ENCODE data around the gene IGFBP7.
"Not testable (repeated sequence)": the region's sequence is repeated elsewhere in the genome, so short reads cannot be mapped to it uniquely, and the experiment has no call there.

IGFBP7 gene

DNA sequence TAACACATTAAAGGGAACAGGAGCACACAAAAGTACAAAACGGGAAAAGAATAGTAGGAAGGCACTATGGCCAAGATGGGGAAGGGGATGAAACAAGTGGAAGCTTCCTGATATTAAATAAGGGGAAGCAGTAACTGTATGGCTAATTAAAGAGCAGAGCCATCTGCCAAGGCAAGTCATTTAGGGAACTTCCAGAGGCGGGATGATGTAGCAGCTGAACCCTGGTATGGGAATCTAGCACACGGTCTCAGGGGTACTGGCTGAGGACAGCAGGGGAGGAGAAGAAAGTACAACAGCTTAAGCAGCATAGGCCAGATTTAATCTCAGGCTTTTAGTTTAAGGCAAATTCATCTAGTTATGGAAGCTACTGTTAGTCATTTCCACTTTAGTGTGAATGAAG, 59.1 kb downstream of the IGFBP7 start:
- Histone ChIP-seq H3K4ac (ENCODE audit: low read length) (no peak overlapping the region), H3K23ac (ENCODE audit: low read depth, low read length, poor library complexity) (no peak overlapping the region), H2BK120ac (ENCODE audit: low read depth, low read length) (no peak overlapping the region), H2BK5ac (ENCODE audit: low read length) (no peak overlapping the region), H3K14ac (ENCODE audit: low read length) (no peak overlapping the region), H3K27ac (replicated peaks; ENCODE audit: low read length) (no peak overlapping the region), H4K8ac (ENCODE audit: low read depth, low read length) (no peak overlapping the region), H4K91ac (ENCODE audit: low read depth, low read length, poor library complexity) (no peak overlapping the region), H3K4me3 (ENCODE audit: low read length in 2 of 2) (no peak overlapping the region), H3K4me1 (ENCODE audit: control insufficient read depth in 2 of 2, insufficient read depth in 1 of 2, low read depth in 1 of 2, low read length in 2 of 2) (peaks cover 0 to 2% of the 10 kb centered on the region in 2 donors), H3K4me2 (ENCODE audit: insufficient read depth, low read length, poor library complexity, severe bottlenecking) (no peak overlapping the region), H3K27me3 (ENCODE audit: control insufficient read depth in 3 of 3, insufficient read depth in 3 of 3, low read depth in 1 of 3, low read length in 3 of 3) (peaks cover 0 to 8% (median 0%) of the 10 kb centered on the region in 3 experiments), H2BK12ac (ENCODE audit: low read length) (no peak overlapping the region), H2AFZ (ENCODE audit: low read length) (no peak overlapping the region), H3K9me3 (replicated peaks in 1 of 2; ENCODE audit: control insufficient read depth in 2 of 2, insufficient read depth in 1 of 2, low read depth in 1 of 2, low read length in 2 of 2) (peaks cover 0 to 4% of the 10 kb centered on the region in 2 donors), H3K79me1 (ENCODE audit: low read depth, low read length) (no peaks in the 10 kb centered on the region), H2BK15ac (ENCODE audit: low read length) (no peak overlapping the region), H3K18ac (ENCODE audit: low read length) (no peak overlapping the region), H3K36me3 (replicated peaks in 1 of 2; ENCODE audit: control insufficient read depth in 2 of 2, insufficient read depth in 2 of 2, low read length in 2 of 2) (no peaks in the 10 kb centered on the region), H3K9ac (ENCODE audit: low read depth, low read length, poor library complexity) (no peak overlapping the region), H2AK5ac (ENCODE audit: low read depth, low read length) (no peak overlapping the region)
- no CpG with 5 or more reads among the region's 3 CpGs for WGBS, 2 donors (ENCODE audit: extremely low coverage in 2 of 2, insufficient read length in 2 of 2, insufficient replicate concordance in 1 of 2)
- DNase-seq (ENCODE audit: low spot score) = no peak

DNA sequence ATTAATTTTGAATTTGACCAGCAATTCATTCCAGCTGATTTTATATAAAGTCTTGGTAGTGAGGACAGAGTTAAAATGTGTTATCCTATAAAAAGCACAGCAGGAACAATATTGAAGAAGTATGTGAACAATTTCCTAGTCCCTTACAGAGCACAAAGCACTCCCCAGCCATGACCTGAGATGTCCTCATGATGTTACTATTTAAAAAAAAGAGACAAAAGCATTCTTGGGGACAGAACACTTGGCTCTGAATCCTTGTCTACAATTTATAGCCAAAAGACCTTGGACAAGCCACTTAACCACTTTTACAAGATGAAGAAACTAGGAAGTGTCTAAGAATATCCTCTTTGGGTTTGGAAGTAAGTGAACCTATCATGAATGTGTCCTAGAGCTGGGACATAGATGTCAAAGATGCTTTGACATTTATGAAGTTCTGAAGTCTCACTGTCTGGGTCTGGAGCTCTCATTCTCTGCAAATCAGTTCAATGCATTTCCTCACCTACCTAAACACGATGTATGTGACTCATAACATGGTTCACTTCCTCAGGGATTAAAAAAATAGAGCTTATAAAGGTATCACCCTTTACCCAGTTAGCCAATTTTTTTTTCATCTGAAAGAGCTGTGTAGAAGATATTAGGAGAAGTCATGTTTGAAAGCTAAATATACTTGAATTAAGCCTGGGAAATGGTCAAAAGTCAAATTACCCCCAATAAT, 61.4 kb downstream of the IGFBP7 start:
- no peak overlapping the region for H3K27ac ChIP-seq (replicated peaks; ENCODE audit: low read length)
- no peak overlapping the region for H2BK120ac ChIP-seq (ENCODE audit: low read depth, low read length)
- H4K91ac ChIP-seq (ENCODE audit: low read depth, low read length, poor library complexity) = no peak overlapping the region
- H3K23ac ChIP-seq (ENCODE audit: low read depth, low read length, poor library complexity) = no peak overlapping the region
- peaks cover 0 to 3% (median 0%) of the 10 kb centered on the region in 3 experiments for H3K27me3 ChIP-seq (ENCODE audit: control insufficient read depth in 3 of 3, insufficient read depth in 3 of 3, low read depth in 1 of 3, low read length in 3 of 3)
- H3K4ac ChIP-seq (ENCODE audit: low read length) = no peak overlapping the region
- H4K8ac ChIP-seq (ENCODE audit: low read depth, low read length) = no peak overlapping the region
- no peak overlapping the region for H3K4me3 ChIP-seq (ENCODE audit: low read length in 2 of 2)
- no peaks in the 10 kb centered on the region for H3K36me3 ChIP-seq (replicated peaks in 1 of 2; ENCODE audit: control insufficient read depth in 2 of 2, insufficient read depth in 2 of 2, low read length in 2 of 2)
- DNase-seq (ENCODE audit: low spot score) = no peak
- peaks cover 0 to 4% of the 10 kb centered on the region in 2 donors for H3K9me3 ChIP-seq (replicated peaks in 1 of 2; ENCODE audit: control insufficient read depth in 2 of 2, insufficient read depth in 1 of 2, low read depth in 1 of 2, low read length in 2 of 2)
- H2BK5ac ChIP-seq (ENCODE audit: low read length) = no peak overlapping the region
- H2BK12ac ChIP-seq (ENCODE audit: low read length) = no peak overlapping the region
- H3K4me2 ChIP-seq (ENCODE audit: insufficient read depth, low read length, poor library complexity, severe bottlenecking) = no peak overlapping the region
- no peak overlapping the region for H3K14ac ChIP-seq (ENCODE audit: low read length)
- H2AK5ac ChIP-seq (ENCODE audit: low read depth, low read length) = no peak overlapping the region
- H3K79me1 ChIP-seq (ENCODE audit: low read depth, low read length) = no peaks in the 10 kb centered on the region
- no peak overlapping the region for H2BK15ac ChIP-seq (ENCODE audit: low read length)
- WGBS, 2 donors (ENCODE audit: extremely low coverage in 2 of 2, insufficient read length in 2 of 2, insufficient replicate concordance in 1 of 2) = no CpG with 5 or more reads among the region's 1 CpG
- H3K9ac ChIP-seq (ENCODE audit: low read depth, low read length, poor library complexity) = no peak overlapping the region
- H3K18ac ChIP-seq (ENCODE audit: low read length) = no peak overlapping the region
- peaks cover 0 to 1% of the 10 kb centered on the region in 2 donors for H3K4me1 ChIP-seq (ENCODE audit: control insufficient read depth in 2 of 2, insufficient read depth in 1 of 2, low read depth in 1 of 2, low read length in 2 of 2)
- no peak overlapping the region for H2AFZ ChIP-seq (ENCODE audit: low read length)

DNA sequence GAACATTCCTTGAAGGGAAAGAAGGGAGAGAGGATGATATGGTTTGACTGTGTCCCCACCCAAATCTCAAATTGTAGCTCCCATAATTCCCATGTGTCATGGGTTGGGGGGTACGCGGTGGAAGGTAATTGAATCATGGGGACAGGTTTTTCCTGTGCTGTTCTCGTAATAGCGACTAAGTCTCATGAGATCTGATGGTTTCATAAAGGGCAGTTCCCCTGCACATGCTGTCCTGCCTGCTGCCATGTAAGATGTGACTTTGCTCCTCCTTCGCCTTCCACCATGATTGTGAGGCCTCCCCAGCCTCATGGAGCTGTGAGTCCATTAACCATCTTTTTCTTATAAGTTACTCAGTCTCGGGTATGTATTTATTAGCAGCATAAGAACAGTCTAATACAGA, 63.1 kb downstream of the IGFBP7 start:
- not testable (repeated sequence) for H3K27me3 ChIP-seq (ENCODE audit: control insufficient read depth in 3 of 3, insufficient read depth in 3 of 3, low read depth in 1 of 3, low read length in 3 of 3); H3K9ac ChIP-seq (ENCODE audit: low read depth, low read length, poor library complexity); H2BK12ac ChIP-seq (ENCODE audit: low read length); H3K9me3 ChIP-seq (replicated peaks in 1 of 2; ENCODE audit: control insufficient read depth in 2 of 2, insufficient read depth in 1 of 2, low read depth in 1 of 2, low read length in 2 of 2); H3K14ac ChIP-seq (ENCODE audit: low read length); H3K79me1 ChIP-seq (ENCODE audit: low read depth, low read length); H2AFZ ChIP-seq (ENCODE audit: low read length); H2BK5ac ChIP-seq (ENCODE audit: low read length); H4K8ac ChIP-seq (ENCODE audit: low read depth, low read length); H2BK15ac ChIP-seq (ENCODE audit: low read length); DNase-seq (ENCODE audit: low spot score); H4K91ac ChIP-seq (ENCODE audit: low read depth, low read length, poor library complexity); H3K4me1 ChIP-seq (ENCODE audit: control insufficient read depth in 2 of 2, insufficient read depth in 1 of 2, low read depth in 1 of 2, low read length in 2 of 2); H3K4me2 ChIP-seq (ENCODE audit: insufficient read depth, low read length, poor library complexity, severe bottlenecking); H2AK5ac ChIP-seq (ENCODE audit: low read depth, low read length); H2BK120ac ChIP-seq (ENCODE audit: low read depth, low read length); H3K23ac ChIP-seq (ENCODE audit: low read depth, low read length, poor library complexity); H3K27ac ChIP-seq (replicated peaks; ENCODE audit: low read length); H3K18ac ChIP-seq (ENCODE audit: low read length); H3K36me3 ChIP-seq (replicated peaks in 1 of 2; ENCODE audit: control insufficient read depth in 2 of 2, insufficient read depth in 2 of 2, low read length in 2 of 2); H3K4me3 ChIP-seq (ENCODE audit: low read length in 2 of 2); H3K4ac ChIP-seq (ENCODE audit: low read length)
- no CpG with 5 or more reads among the region's 6 CpGs for WGBS, 2 donors (ENCODE audit: extremely low coverage in 2 of 2, insufficient read length in 2 of 2, insufficient replicate concordance in 1 of 2)

DNA sequence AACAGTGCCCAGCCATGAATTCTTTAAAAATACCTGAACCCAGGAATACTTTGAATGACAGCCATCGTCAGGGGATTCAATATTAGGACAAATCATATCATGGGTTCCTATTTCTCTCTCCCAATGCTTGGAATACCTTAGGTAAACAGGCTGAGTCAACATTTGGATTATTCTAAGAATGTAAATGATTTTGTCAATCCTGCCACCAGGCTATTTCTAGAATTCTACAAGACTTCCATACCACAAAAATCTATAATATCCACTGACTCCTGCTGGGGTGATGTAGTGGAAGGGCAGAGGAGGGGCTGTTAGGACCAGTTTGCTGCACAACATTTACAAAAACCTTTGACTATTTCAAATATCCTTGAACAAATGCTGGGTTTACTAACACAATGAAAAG, 65.2 kb downstream of the IGFBP7 start:
- H3K27ac ChIP-seq (replicated peaks; ENCODE audit: low read length) = no peak overlapping the region
- no peak overlapping the region for H2BK15ac ChIP-seq (ENCODE audit: low read length)
- no peak overlapping the region for H4K8ac ChIP-seq (ENCODE audit: low read depth, low read length)
- no peak overlapping the region for H2BK12ac ChIP-seq (ENCODE audit: low read length)
- no peak overlapping the region for H3K4ac ChIP-seq (ENCODE audit: low read length)
- no peak overlapping the region for H3K4me2 ChIP-seq (ENCODE audit: insufficient read depth, low read length, poor library complexity, severe bottlenecking)
- no peak overlapping the region for H2BK120ac ChIP-seq (ENCODE audit: low read depth, low read length)
- WGBS, 2 donors (ENCODE audit: extremely low coverage in 2 of 2, insufficient read length in 2 of 2, insufficient replicate concordance in 1 of 2) = no CpG with 5 or more reads among the region's 1 CpG
- peaks cover 0 to 1% of the 10 kb centered on the region in 2 donors for H3K4me1 ChIP-seq (ENCODE audit: control insufficient read depth in 2 of 2, insufficient read depth in 1 of 2, low read depth in 1 of 2, low read length in 2 of 2)
- H3K27me3 ChIP-seq (ENCODE audit: control insufficient read depth in 3 of 3, insufficient read depth in 3 of 3, low read depth in 1 of 3, low read length in 3 of 3) = no peaks in the 10 kb centered on the region
- H3K4me3 ChIP-seq (ENCODE audit: low read length in 2 of 2) = no peak overlapping the region
- H3K18ac ChIP-seq (ENCODE audit: low read length) = no peak overlapping the region
- no peak overlapping the region for H4K91ac ChIP-seq (ENCODE audit: low read depth, low read length, poor library complexity)
- no peak for DNase-seq (ENCODE audit: low spot score)
- no peaks in the 10 kb centered on the region for H3K36me3 ChIP-seq (replicated peaks in 1 of 2; ENCODE audit: control insufficient read depth in 2 of 2, insufficient read depth in 2 of 2, low read length in 2 of 2)
- no peak overlapping the region for H2BK5ac ChIP-seq (ENCODE audit: low read length)
- H2AK5ac ChIP-seq (ENCODE audit: low read depth, low read length) = no peak overlapping the region
- no peak overlapping the region for H3K23ac ChIP-seq (ENCODE audit: low read depth, low read length, poor library complexity)
- H3K9ac ChIP-seq (ENCODE audit: low read depth, low read length, poor library complexity) = no peak overlapping the region
- H2AFZ ChIP-seq (ENCODE audit: low read length) = no peak overlapping the region
- H3K14ac ChIP-seq (ENCODE audit: low read length) = no peak overlapping the region
- H3K9me3 ChIP-seq (replicated peaks in 1 of 2; ENCODE audit: control insufficient read depth in 2 of 2, insufficient read depth in 1 of 2, low read depth in 1 of 2, low read length in 2 of 2) = peaks cover 0 to 4% of the 10 kb centered on the region in 2 donors
- H3K79me1 ChIP-seq (ENCODE audit: low read depth, low read length) = no peaks in the 10 kb centered on the region
